Karpas-422 (cell line): Measurements from ENCODE around the gene SLC48A1. TPM values are rescaled to one million over a fixed set of nuclear protein-coding genes. Genes with fewer than 3 reads are reported as not detected.

ENCODE experiments used
- DNase-seq: peaks from one replicate; pipeline ENCODE4 v3.0.0-alpha.2; 2015
- H2AFZ ChIP-seq: fragments of 200-600 bp; sonication (generic); 2 replicates; pipeline ENCODE4 v1.6.1; 2014; ENCODE audit warnings: antibody characterized with exemption, low read length, mixed read lengths
- H3K27ac ChIP-seq: fragments of 200-600 bp; sonication (generic); 2 replicates; pipeline ENCODE4 v1.5.1; 2014; ENCODE audit warnings: mild to moderate bottlenecking, low read length, moderate library complexity
- H3K27me3 ChIP-seq: fragments of 200-600 bp; sonication (generic); 2 replicates; pipeline ENCODE4 v1.6.1; 2014; ENCODE audit warnings: low read length, mixed read lengths
- H3K36me3 ChIP-seq: fragments of 200-600 bp; sonication (generic); 2 replicates; pipeline ENCODE4 v1.6.1; 2014; ENCODE audit warnings: low read length, mixed read lengths; ENCODE audit not compliant: insufficient read depth
- H3K4me1 ChIP-seq: fragments of 200-600 bp; sonication (generic); 2 replicates; pipeline ENCODE4 v1.6.1; 2014; ENCODE audit warnings: mild to moderate bottlenecking, low read length, mixed read lengths
- H3K4me2 ChIP-seq: fragments of 200-600 bp; sonication (generic); 2 replicates; pipeline ENCODE4 v1.6.1; 2014; ENCODE audit warnings: low read length, low read depth, mild to moderate bottlenecking; ENCODE audit not compliant: poor library complexity, severe bottlenecking
- H3K4me3 ChIP-seq: fragments of 200-600 bp; sonication (generic); 2 replicates; pipeline ENCODE4 v1.5.1; 2014; ENCODE audit warnings: mild to moderate bottlenecking, antibody characterized with exemption, low read length, mixed read lengths
- H3K79me2 ChIP-seq: fragments of 200-600 bp; sonication (generic); 2 replicates; pipeline ENCODE4 v1.6.1; 2014; ENCODE audit warnings: mild to moderate bottlenecking, low read length, mixed read lengths
- H3K9ac ChIP-seq: fragments of 200-600 bp; sonication (generic); 2 replicates; pipeline ENCODE4 v1.6.0; 2014; ENCODE audit warnings: low read length
- H3K9me2 ChIP-seq: fragments of 200-600 bp; sonication (generic), shearing (Covaris generic); replicated peaks from 2 replicates; pipeline ENCODE4 v1.6.0; 2014; ENCODE audit warnings: mild to moderate bottlenecking, low read length, moderate library complexity; ENCODE audit not compliant: insufficient read depth
- H3K9me3 ChIP-seq: fragments of 300-700, 200-600 bp; sonication (generic); 2 replicates; pipeline ENCODE4 v1.6.1; 2014; ENCODE audit warnings: low read length, mixed read lengths
- H4K20me1 ChIP-seq: fragments of 200-600 bp; sonication (generic); 2 replicates; pipeline ENCODE4 v1.6.1; 2014; ENCODE audit warnings: mild to moderate bottlenecking, antibody characterized with exemption, low read length, low read depth; ENCODE audit not compliant: insufficient read depth
- total RNA-seq: library from RNA; depleted of rRNA; stranded (reverse); fragments of >200 nt; shearing (Covaris generic); gene quantifications from 2 replicates; pipeline ENCODE4 v1.2.3, GENCODE V29; 2014; ENCODE audit warnings: low replicate concordance

SLC48A1 gene
- total RNA-seq, 1 experiment from 2014 or later = 21.9 TPM

DNA sequence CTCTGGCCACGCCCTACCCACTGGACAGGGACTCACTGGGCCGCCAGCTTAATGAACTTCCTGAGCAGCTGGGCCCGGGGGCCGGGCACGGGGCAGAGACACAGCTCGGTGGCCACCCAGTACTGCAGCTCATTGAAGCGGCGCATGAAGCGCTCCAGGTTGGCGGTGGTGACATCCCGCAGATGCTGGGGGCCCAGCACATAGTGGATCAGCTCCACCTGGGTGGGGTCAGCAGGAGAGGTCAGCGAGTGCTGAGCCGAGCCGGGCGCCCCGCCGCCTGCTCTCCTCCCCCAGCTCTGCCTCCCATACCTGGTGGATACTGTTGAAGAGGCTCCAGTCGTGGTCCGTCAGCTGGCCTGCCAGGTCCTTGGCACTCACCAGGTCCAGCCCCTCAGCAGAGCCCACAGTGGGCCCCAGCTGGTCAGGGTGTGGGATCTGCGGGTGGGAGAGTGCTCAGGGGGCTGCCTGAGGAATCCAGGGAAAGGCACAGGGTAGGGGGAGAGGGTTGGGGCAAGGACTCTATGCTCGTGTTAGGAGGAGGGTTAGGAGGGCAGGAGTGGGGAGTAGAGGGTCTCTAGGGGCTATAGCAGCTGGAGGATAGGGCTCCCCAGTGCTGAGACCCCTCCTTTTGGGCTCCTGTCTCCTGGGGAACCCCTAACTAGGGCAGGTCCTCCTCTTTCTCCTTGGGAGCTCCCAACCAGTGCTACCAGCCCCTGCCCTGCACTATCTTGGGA lies 32.3 kb upstream of the SLC48A1 start:
- peaks cover 50% of the 10 kb centered on the region for H3K4me1 ChIP-seq
- peak overlapping the region; percentile 77 for H3K4me3 ChIP-seq
- DNase-seq = peak; percentile 86
- no peaks in the 10 kb centered on the region for H3K79me2 ChIP-seq
- H2AFZ ChIP-seq = no peak overlapping the region
- 0 out of 2 replicates have a peak, but pooled peaks cover 8% of the 10 kb centered on the region for H4K20me1 ChIP-seq
- no peaks in the 10 kb centered on the region for H3K9me2 ChIP-seq
- H3K36me3 ChIP-seq = no peaks in the 10 kb centered on the region
- H3K9ac ChIP-seq = peak overlapping the region; percentile 91
- no peaks in the 10 kb centered on the region for H3K27me3 ChIP-seq
- no peaks in the 10 kb centered on the region for H3K9me3 ChIP-seq
- peak overlapping the region; percentile 96 for H3K27ac ChIP-seq
- H3K4me2 ChIP-seq = peak overlapping the region; percentile 96

DNA sequence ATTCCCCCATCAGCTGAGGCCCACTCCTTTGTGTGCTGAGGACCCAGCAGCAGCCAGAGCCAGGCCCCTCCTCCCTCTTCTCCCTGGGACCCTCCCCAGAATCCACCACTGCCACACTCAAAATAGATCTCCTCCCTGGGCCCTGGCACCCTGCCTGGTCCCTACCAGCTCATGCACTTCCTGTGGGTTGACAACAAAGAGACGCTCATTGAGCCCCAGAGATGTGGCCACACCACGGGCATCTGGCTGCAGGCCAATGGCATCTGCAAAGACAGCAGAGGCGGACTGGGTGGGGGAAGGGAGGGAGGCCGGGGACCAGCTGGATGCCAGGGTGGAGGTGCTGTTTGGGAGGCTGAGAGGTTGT lies 31.7 kb upstream of the SLC48A1 start:
- Histone ChIP-seq H3K9me3 (no peaks in the 10 kb centered on the region), H3K4me2 (peak overlapping the region; percentile 96), H3K9ac (peak overlapping the region; percentile 91), H3K79me2 (no peaks in the 10 kb centered on the region), H3K27ac (peak overlapping the region; percentile 96), H3K9me2 (no peaks in the 10 kb centered on the region), H3K36me3 (no peaks in the 10 kb centered on the region), H2AFZ (no peak overlapping the region), H3K27me3 (no peaks in the 10 kb centered on the region), H4K20me1 (0 out of 2 replicates have a peak, but pooled peaks cover 8% of the 10 kb centered on the region), H3K4me3 (peak overlapping the region; percentile 77), H3K4me1 (peaks cover 51% of the 10 kb centered on the region)
- peak; percentile 93 for DNase-seq

DNA sequence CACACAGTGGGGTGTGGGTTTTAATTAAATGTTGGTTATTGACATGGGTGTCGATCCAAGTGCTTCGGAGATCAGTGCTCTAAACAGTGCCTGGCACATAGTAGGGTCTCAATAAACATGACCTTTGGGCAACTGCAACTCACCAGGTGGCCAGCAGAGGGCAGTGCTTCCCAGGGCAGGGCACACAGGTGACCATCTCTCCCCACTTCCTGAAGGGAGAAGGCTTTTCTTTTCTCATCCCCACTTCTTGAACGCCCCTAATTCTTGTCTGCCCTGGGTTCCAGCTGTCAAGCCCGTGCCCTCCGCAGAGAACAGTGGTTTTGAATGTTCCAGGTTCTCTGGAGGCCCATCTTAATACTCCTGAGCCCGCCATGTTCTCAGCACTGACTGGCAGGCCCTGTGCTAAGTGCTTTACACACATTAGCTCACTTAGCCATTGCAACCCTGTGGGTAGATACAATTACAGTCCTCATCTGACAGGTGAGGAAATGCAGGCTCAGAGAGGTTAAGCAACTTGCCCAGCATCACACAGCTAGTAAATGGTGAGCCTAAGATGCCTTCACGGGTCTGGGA lies 30.7 kb upstream of the SLC48A1 start:
- no peaks in the 10 kb centered on the region for H3K27me3 ChIP-seq
- H3K9ac ChIP-seq = no peak overlapping the region
- H3K9me2 ChIP-seq = no peaks in the 10 kb centered on the region
- H3K4me2 ChIP-seq = peak overlapping the region; percentile 96
- peak overlapping the region; percentile 96 for H3K27ac ChIP-seq
- 0 out of 2 replicates have a peak, but pooled peaks cover 8% of the 10 kb centered on the region for H4K20me1 ChIP-seq
- H3K79me2 ChIP-seq = no peaks in the 10 kb centered on the region
- no peaks in the 10 kb centered on the region for H3K36me3 ChIP-seq
- H3K4me1 ChIP-seq = peaks cover 61% of the 10 kb centered on the region
- H2AFZ ChIP-seq = no peak overlapping the region
- H3K4me3 ChIP-seq = no peak overlapping the region
- DNase-seq = peak; percentile 85
- no peaks in the 10 kb centered on the region for H3K9me3 ChIP-seq

DNA sequence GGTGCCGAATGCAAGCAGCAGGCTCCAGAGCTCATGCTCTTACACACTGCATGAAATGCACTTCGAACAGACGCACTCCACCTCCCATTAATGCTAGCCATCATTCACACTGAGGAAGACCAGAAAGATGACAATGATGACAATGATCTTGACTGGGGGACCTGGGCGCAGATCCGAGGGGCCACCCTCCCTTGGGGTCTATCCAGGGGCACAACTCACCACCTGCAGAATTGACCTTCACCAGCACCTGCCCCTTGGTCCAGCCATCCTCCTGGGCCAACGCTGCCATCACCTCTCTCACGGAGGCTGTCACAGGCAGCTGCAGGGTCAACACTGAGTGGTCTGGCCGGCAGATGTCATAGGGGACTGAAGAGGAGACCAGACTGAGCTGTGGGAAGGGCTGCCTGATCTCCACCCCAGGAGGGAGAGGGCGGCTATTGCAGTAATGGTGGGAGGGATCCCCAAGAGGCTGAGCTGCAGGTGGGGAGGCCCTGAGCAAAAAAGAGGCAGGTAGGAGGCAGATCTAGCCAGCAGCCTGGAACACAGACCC lies 29.7 kb upstream of the SLC48A1 start:
- no peak overlapping the region for H3K27ac ChIP-seq
- H2AFZ ChIP-seq = no peak overlapping the region
- no peaks in the 10 kb centered on the region for H3K9me3 ChIP-seq
- H3K36me3 ChIP-seq = no peaks in the 10 kb centered on the region
- H3K9me2 ChIP-seq = no peaks in the 10 kb centered on the region
- no peak for DNase-seq
- H3K4me1 ChIP-seq = peaks cover 59% of the 10 kb centered on the region
- no peak overlapping the region for H3K4me3 ChIP-seq
- H3K27me3 ChIP-seq = no peaks in the 10 kb centered on the region
- H3K4me2 ChIP-seq = no peak overlapping the region
- no peaks in the 10 kb centered on the region for H3K79me2 ChIP-seq
- 0 out of 2 replicates have a peak, but pooled peaks cover 8% of the 10 kb centered on the region for H4K20me1 ChIP-seq
- no peak overlapping the region for H3K9ac ChIP-seq

DNA sequence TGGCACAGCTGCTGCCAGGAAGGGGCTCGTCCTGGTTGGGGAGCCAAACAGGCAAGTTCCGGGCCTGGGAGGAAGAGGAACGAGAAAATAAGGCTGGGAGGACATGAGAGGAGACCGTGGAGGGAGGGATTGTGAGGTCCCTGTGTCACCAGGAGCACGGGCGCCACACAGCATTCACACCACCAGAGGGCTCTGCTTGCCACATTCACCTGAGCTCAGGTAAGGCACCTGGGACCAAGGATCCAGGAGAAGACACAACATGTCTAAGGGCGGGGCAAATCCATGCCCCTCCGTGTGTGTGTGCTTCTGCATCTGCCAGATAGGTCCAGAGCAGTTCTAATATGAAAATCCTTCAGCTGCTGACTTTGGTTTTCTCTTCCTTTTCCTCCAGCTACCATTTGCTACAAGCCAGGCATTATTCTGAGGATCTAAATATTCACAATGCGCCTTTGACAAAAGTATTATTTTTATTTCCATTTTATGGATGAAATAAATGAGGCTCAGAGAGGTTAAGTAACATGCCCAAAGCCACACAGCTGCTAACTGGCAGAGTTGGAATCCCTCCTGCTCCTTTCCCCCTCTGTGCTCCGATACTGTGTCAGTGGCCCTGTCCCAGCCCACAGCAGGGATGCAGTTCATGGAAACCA lies 28.9 kb upstream of the SLC48A1 start:
- no peak overlapping the region for H3K4me2 ChIP-seq
- H3K27me3 ChIP-seq = no peaks in the 10 kb centered on the region
- no peak overlapping the region for H3K27ac ChIP-seq
- H3K9me2 ChIP-seq = no peaks in the 10 kb centered on the region
- H3K9ac ChIP-seq = no peak overlapping the region
- no peaks in the 10 kb centered on the region for H3K9me3 ChIP-seq
- no peak overlapping the region for H3K4me3 ChIP-seq
- 0 out of 2 replicates have a peak, but pooled peaks cover 8% of the 10 kb centered on the region for H4K20me1 ChIP-seq
- peak; percentile 69 for DNase-seq
- H3K36me3 ChIP-seq = no peaks in the 10 kb centered on the region
- peaks cover 52% of the 10 kb centered on the region for H3K4me1 ChIP-seq
- H2AFZ ChIP-seq = no peak overlapping the region
- H3K79me2 ChIP-seq = no peaks in the 10 kb centered on the region

DNA sequence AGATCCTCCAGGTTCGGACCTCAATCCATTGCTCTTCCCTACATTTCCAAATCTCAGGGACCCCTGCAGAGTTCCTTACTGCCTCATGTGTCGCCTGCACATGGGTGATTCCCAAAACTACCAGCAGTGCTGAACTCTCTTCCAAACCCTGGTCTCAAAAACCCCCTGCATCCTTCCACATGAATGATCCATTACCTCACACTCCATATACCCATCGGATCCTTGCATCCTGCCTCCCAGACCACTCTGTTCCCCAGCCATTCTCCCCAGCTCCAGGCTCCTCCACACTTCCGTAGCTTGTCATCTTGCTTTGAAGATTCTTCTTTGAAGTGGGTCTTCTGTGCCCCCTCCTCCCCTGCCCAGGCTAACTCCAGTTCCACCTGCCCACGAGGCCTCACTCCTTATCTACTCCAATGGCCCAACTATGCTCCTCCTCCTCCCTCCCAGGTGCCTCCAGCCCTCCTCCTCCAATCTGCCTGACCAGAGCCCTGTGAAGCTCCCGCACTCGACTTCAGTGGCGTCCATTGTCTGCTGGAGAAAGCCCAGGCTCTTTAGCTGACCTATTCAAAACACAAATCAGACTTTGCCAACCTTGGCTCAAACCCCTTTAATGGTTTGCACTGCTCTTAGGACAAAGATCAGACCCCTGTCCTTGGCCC lies 28.1 kb upstream of the SLC48A1 start:
- H3K27me3 ChIP-seq = no peaks in the 10 kb centered on the region
- H3K9me2 ChIP-seq = no peaks in the 10 kb centered on the region
- H4K20me1 ChIP-seq = 0 out of 2 replicates have a peak, but pooled peaks cover 8% of the 10 kb centered on the region
- no peak overlapping the region for H3K4me3 ChIP-seq
- peaks cover 44% of the 10 kb centered on the region for H3K4me1 ChIP-seq
- no peak overlapping the region for H3K27ac ChIP-seq
- H3K79me2 ChIP-seq = no peaks in the 10 kb centered on the region
- no peak overlapping the region for H3K4me2 ChIP-seq
- H3K36me3 ChIP-seq = no peaks in the 10 kb centered on the region
- DNase-seq = no peak
- H3K9ac ChIP-seq = no peak overlapping the region
- H3K9me3 ChIP-seq = no peaks in the 10 kb centered on the region
- H2AFZ ChIP-seq = no peak overlapping the region

DNA sequence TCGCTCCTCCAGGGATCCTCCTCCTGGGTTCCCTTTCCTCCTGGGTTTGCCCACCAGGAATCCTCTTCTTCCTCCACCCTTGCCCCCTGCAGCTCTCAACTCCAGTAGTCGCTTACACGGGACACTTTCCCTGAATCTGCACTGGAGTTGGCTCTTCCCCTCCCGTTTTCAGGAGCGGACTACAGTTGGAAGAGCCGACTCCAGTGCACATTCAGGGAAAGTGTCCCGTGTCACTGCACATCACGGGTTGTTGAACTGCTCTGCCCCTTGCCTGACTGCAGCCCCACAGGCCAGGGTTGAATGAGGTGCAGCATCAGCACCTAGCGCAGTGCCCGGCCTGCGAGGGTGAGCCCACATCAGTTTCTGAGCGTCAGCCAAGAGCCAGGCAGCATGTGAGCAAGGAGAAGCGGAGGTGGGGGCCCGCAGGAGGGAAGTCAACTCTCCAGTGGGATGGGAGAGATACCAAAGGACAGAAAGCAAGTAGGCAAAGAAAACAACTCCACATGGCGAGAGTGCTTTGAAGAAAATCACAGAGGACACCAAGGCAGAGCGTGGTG lies 27.5 kb upstream of the SLC48A1 start:
- no peak overlapping the region for H3K9ac ChIP-seq
- H2AFZ ChIP-seq = no peak overlapping the region
- no peak for DNase-seq
- H3K4me2 ChIP-seq = no peak overlapping the region
- no peak overlapping the region for H3K27ac ChIP-seq
- no peaks in the 10 kb centered on the region for H3K9me2 ChIP-seq
- no peaks in the 10 kb centered on the region for H3K9me3 ChIP-seq
- H4K20me1 ChIP-seq = 0 out of 2 replicates have a peak, but pooled peaks cover 8% of the 10 kb centered on the region
- no peaks in the 10 kb centered on the region for H3K27me3 ChIP-seq
- H3K79me2 ChIP-seq = no peaks in the 10 kb centered on the region
- no peaks in the 10 kb centered on the region for H3K36me3 ChIP-seq
- peaks cover 37% of the 10 kb centered on the region for H3K4me1 ChIP-seq
- no peak overlapping the region for H3K4me3 ChIP-seq
